Dermis microvascular lymphatic vessel endothelial cell (primary cell): Measurements from ENCODE around the gene ANKRD22. TPM values are rescaled to one million over a fixed set of nuclear protein-coding genes. Genes with fewer than 3 reads are reported as not detected.
A peak's percentile ranks its signal among the peaks of the same experiment; 100 is the strongest.

Experiments used
- DNase-seq, 2 donors: peaks; one replicate each; pipeline versions ENCODE4 v3.0.0 to v3.0.0-alpha.2; 2010; ENCODE audit warnings: low read depth in 2 of 2
- total RNA-seq: library from RNA; depleted of rRNA; stranded (reverse); fragments of >200 nt; gene quantifications from 2 replicates; pipeline ENCODE4 v1.2.1, GENCODE V29; 2014

ANKRD22 gene
- total RNA-seq, 1 donor from 2014 or later, result not detected

GRCh38 chr10:88879534-88880281, 28.1 kb upstream of the ANKRD22 start, which contains the start of gene STAMBPL1:
STAMBPL1 (plus strand) TSS chr10:88880245; CDS start chr10:88901709, 21,464 bp downstream.
- DNase-seq, result peak in 1 of 2 donors; percentile 5

- DNase-seq, result no peak
Measured at GRCh38 chr10:88877298-88877697, 25.7 kb upstream of the ANKRD22 start.

GRCh38 chr10:88875081-88875480, 23.4 kb upstream of the ANKRD22 start:
- no peak for DNase-seq

- DNase-seq, result no peak
Measured at GRCh38 chr10:88874281-88874680, 22.6 kb upstream of the ANKRD22 start.

GRCh38 chr10:88873757-88874156, 22.1 kb upstream of the ANKRD22 start:
- DNase-seq, result peak in 1 of 2 donors; percentile 40

GRCh38 chr10:88870089-88870488, 18.4 kb upstream of the ANKRD22 start:
- no peak for DNase-seq

- DNase-seq, result no peak
Measured at GRCh38 chr10:88866454-88866853, 14.8 kb upstream of the ANKRD22 start.

GRCh38 chr10:88865281-88865876, 13.7 kb upstream of the ANKRD22 start:
- DNase-seq, result no peak

- no peak for DNase-seq
Measured at GRCh38 chr10:88861036-88861435, 9.4 kb upstream of the ANKRD22 start.

- DNase-seq, result no peak
Measured at GRCh38 chr10:88858491-88858890, 6.8 kb upstream of the ANKRD22 start.

GRCh38 chr10:88857831-88858230, 6.2 kb upstream of the ANKRD22 start:
- DNase-seq, result no peak

- no peak for DNase-seq
Measured at GRCh38 chr10:88854684-88855083, 3.0 kb upstream of the ANKRD22 start.

GRCh38 chr10:88853155-88853881, 1.7 kb upstream of the ANKRD22 start:
- DNase-seq, result no peak

- DNase-seq, result no peak
Measured at GRCh38 chr10:88852327-88852726, 683 bp upstream of the ANKRD22 start.

GRCh38 chr10:88850712-88851111, 932 bp downstream of the ANKRD22 start:
- no peak for DNase-seq

GRCh38 chr10:88849234-88849633, 2.4 kb downstream of the ANKRD22 start:
- DNase-seq, result no peak

- DNase-seq, result peak; percentile 6 to 70
Measured at GRCh38 chr10:88848499-88848898, 3.1 kb downstream of the ANKRD22 start.

GRCh38 chr10:88843171-88843570, 8.5 kb downstream of the ANKRD22 start:
- no peak for DNase-seq

- no peak for DNase-seq
Measured at GRCh38 chr10:88841316-88842111, 10.1 kb downstream of the ANKRD22 start.

GRCh38 chr10:88840881-88841280, 10.8 kb downstream of the ANKRD22 start:
- no peak for DNase-seq

- DNase-seq, result no peak
Measured at GRCh38 chr10:88840104-88840503, 11.5 kb downstream of the ANKRD22 start.
